ENCODE results near the gene CSNK1A1.

Gene CSNK1A1

GRCh38 chr5:149561848-149562247 lies 10.6 kb upstream of the CSNK1A1 start:
- DNase-seq (ENCODE audit: extremely low read depth, low read depth), result peak; percentile 90
- no peak for TF ChIP-seq CTCF (IDR thresholded peaks at IDR 0.05; ENCODE audit: low read depth, low read length, missing control alignments)
- 0 out of 2 replicates have a peak overlapping the region, but pooled peaks have one; percentile 10 for H3K4me3 ChIP-seq (replicated peaks; ENCODE audit: low read depth, low read length)

- TF ChIP-seq CTCF (IDR thresholded peaks at IDR 0.05; ENCODE audit: low read depth, low read length, missing control alignments), result no peak
- DNase-seq (ENCODE audit: extremely low read depth, low read depth), result no peak
- H3K4me3 ChIP-seq (replicated peaks; ENCODE audit: low read depth, low read length), result no peak overlapping the region
Observed at GRCh38 chr5:149559706-149560105, 8.5 kb upstream of the CSNK1A1 start.

GRCh38 chr5:149552553-149553160 lies 1.4 kb upstream of the CSNK1A1 start:
- no peak for TF ChIP-seq CTCF (IDR thresholded peaks at IDR 0.05; ENCODE audit: low read depth, low read length, missing control alignments)
- H3K4me3 ChIP-seq (replicated peaks; ENCODE audit: low read depth, low read length), result no peak overlapping the region
- DNase-seq (ENCODE audit: extremely low read depth, low read depth), result no peak

GRCh38 chr5:149552038-149552494 lies 827 bp upstream of the CSNK1A1 start:
- no peak for TF ChIP-seq CTCF (IDR thresholded peaks at IDR 0.05; ENCODE audit: low read depth, low read length, missing control alignments)
- no peak for DNase-seq (ENCODE audit: extremely low read depth, low read depth)
- H3K4me3 ChIP-seq (replicated peaks; ENCODE audit: low read depth, low read length), result peak overlapping the region; percentile 99

GRCh38 chr5:149550594-149551226 lies 529 bp downstream of the CSNK1A1 start:
- H3K4me3 ChIP-seq (replicated peaks; ENCODE audit: low read depth, low read length), result peak overlapping the region; percentile 99
- no peak for DNase-seq (ENCODE audit: extremely low read depth, low read depth)
- no peak for TF ChIP-seq CTCF (IDR thresholded peaks at IDR 0.05; ENCODE audit: low read depth, low read length, missing control alignments)

- no peak for DNase-seq (ENCODE audit: extremely low read depth, low read depth)
- H3K4me3 ChIP-seq (replicated peaks; ENCODE audit: low read depth, low read length), result peak overlapping the region; percentile 99
- no peak for TF ChIP-seq CTCF (IDR thresholded peaks at IDR 0.05; ENCODE audit: low read depth, low read length, missing control alignments)
Observed at GRCh38 chr5:149550268-149550583, 1.0 kb downstream of the CSNK1A1 start.
